Retinal pigment epithelial cell (primary cell): ENCODE measurements around the gene ATP13A2.
A peak's percentile ranks its signal among the peaks of the same experiment; 100 is the strongest.

ENCODE experiments used
- DNase-seq: peaks from one replicate; pipeline ENCODE4 v3.0.0-alpha.2; 2010; ENCODE audit warnings: low read depth
- H3K4me3 ChIP-seq: 2 replicates; pipeline ENCODE4 v1.5.1; 2011; ENCODE audit warnings: mild to moderate bottlenecking, low read length, control low read depth, moderate library complexity
- CTCF ChIP-seq: conservative IDR thresholded peaks from 2 replicates; pipeline ENCODE4 v1.5.1; 2011; ENCODE audit warnings: low read depth, low read length, control low read depth, inconsistent platforms

ATP13A2 gene

GRCh38 chr1:17023102-17023501 lies 11.4 kb upstream of the ATP13A2 start:
- DNase-seq, result no peak
- no peak for TF ChIP-seq CTCF

GRCh38 chr1:17021896-17022295 lies 10.2 kb upstream of the ATP13A2 start:
- no peak for TF ChIP-seq CTCF
- no peak for DNase-seq
- no peak overlapping the region for H3K4me3 ChIP-seq

More at GRCh38 chr1:17023102-17023501, 11.4 kb upstream of the ATP13A2 start:
- no peak overlapping the region for H3K4me3 ChIP-seq

GRCh38 chr1:17020502-17020901 lies 8.8 kb upstream of the ATP13A2 start:
- DNase-seq, result no peak
- TF ChIP-seq CTCF, result no peak
- no peak overlapping the region for H3K4me3 ChIP-seq

GRCh38 chr1:17018849-17019248 lies 7.1 kb upstream of the ATP13A2 start:
- TF ChIP-seq CTCF, result no peak
- DNase-seq, result no peak
- no peak overlapping the region for H3K4me3 ChIP-seq

GRCh38 chr1:17017435-17017834 lies 5.7 kb upstream of the ATP13A2 start:
- no peak overlapping the region for H3K4me3 ChIP-seq
- no peak for TF ChIP-seq CTCF
- no peak for DNase-seq

- no peak for TF ChIP-seq CTCF
- peak; percentile 65 for DNase-seq
- H3K4me3 ChIP-seq, result no peak overlapping the region
These were observed 4.6 kb upstream of the ATP13A2 start for GRCh38 chr1:17016317-17016661.

GRCh38 chr1:17014671-17015567 lies 3.2 kb upstream of the ATP13A2 start:
- TF ChIP-seq CTCF, result no peak

More at GRCh38 chr1:17014671-17015567, 3.2 kb upstream of the ATP13A2 start:
- DNase-seq, result no peak
- H3K4me3 ChIP-seq, result no peak overlapping the region
